GM12878 (cell line): Measurements from ENCODE around the gene ATP5F1D. TPM values are rescaled to one million over a fixed set of nuclear protein-coding genes. Genes with fewer than 3 reads are reported as not detected.

Experiments
- ATAC-seq: fragments of 200-7000 bp; cut with Tn5 transposase; 3 replicates; pipeline ENCODE4 v1.9.1; 2020; ENCODE audit warnings: mild to moderate bottlenecking, moderate library complexity
- BruUV-seq: library from RNA; stranded (reverse); fragments of 400-500 nt; replicated peaks from 2 replicates; lab custom pipeline; 2021; lab: Mats Ljungman, UMichigan
- CTCF ChIA-PET: fragments of 300-600 bp; sonication (Branson Sonifier 250); formaldehyde crosslinking; extraction: SDS; loops from one replicate; lab custom pipeline; 2021; ENCODE audit warnings: inconsistent platforms; lab: Yijun Ruan, JAX
- POLR2A ChIA-PET: fragments of 350-600 bp; formaldehyde crosslinking; extraction: SDS; loops from one replicate; lab custom pipeline; 2021; ENCODE audit warnings: inconsistent platforms; lab: Charles Lee
- RAD21 ChIA-PET: fragments of 300-600 bp; sonication (Branson Sonifier 250); formaldehyde crosslinking; loops from one replicate; lab custom pipeline; 2023; ENCODE audit warnings: antibody characterized with exemption; ENCODE audit not compliant: unreplicated experiment; lab: Charles Lee
- SMC1A ChIA-PET: fragments of 300-600 bp; sonication (Branson Sonifier 250); formaldehyde crosslinking; loops from one replicate; lab custom pipeline; 2023; ENCODE audit not compliant: unreplicated experiment, uncharacterized antibody; lab: Charles Lee
- DNase-seq: peaks from one replicate; pipeline ENCODE4 v3.0.0-alpha.2; 2011; ENCODE audit warnings: low read depth, low spot score
- FAIRE-seq: peaks from 3 replicates; lab custom pipeline; 2011; peaks lifted over from hg19 to GRCh38; lab: Jason Lieb, UNC
- H2AFZ ChIP-seq: 2 replicates; pipeline ENCODE4 v1.6.0; 2011; ENCODE audit warnings: low read depth, low read length, control low read depth; ENCODE audit not compliant: control insufficient read depth
- H3K27ac ChIP-seq: 2 replicates; pipeline ENCODE4 v1.5.1; 2011; ENCODE audit warnings: control low read depth; ENCODE audit not compliant: control insufficient read depth, insufficient read depth
- H3K27me3 ChIP-seq, 2 experiments: replicated peaks in 1 of 2; 2 replicates each; pipeline versions ENCODE4 v1.6.0 to v1.6.1; 2011; ENCODE audit warnings: low read length in 1 of 2; ENCODE audit not compliant: control insufficient read depth in 2 of 2, insufficient read depth in 2 of 2
- H3K36me3 ChIP-seq, 2 experiments: 2 replicates each; pipeline ENCODE4 v1.5.1; 2011; ENCODE audit warnings: low read length in 1 of 2; ENCODE audit not compliant: control insufficient read depth in 2 of 2, insufficient read depth in 2 of 2
- H3K4me1 ChIP-seq: 2 replicates; pipeline ENCODE4 v1.6.1; 2011; ENCODE audit warnings: mild to moderate bottlenecking, low read length, moderate library complexity, mixed read lengths; ENCODE audit not compliant: control insufficient read depth, insufficient read depth
- H3K4me2 ChIP-seq: 2 replicates; pipeline ENCODE4 v1.6.0; 2011; ENCODE audit warnings: control low read depth; ENCODE audit not compliant: control insufficient read depth, insufficient read depth
- H3K4me3 ChIP-seq: fragments of 200-600 bp; sonication (generic); 2 replicates; pipeline ENCODE4 v1.5.1; 2016
- H3K79me2 ChIP-seq: 2 replicates; pipeline ENCODE4 v1.6.0; 2011; ENCODE audit warnings: low read length; ENCODE audit not compliant: control insufficient read depth, insufficient read depth
- H3K9ac ChIP-seq: 2 replicates; pipeline ENCODE4 v1.8.0; 2011; ENCODE audit warnings: low read length, control low read depth, mixed read lengths; ENCODE audit not compliant: control insufficient read depth, insufficient read depth
- H3K9me3 ChIP-seq: replicated peaks from 3 replicates; pipeline ENCODE4 v1.5.1; 2011; ENCODE audit warnings: mild to moderate bottlenecking, low read length; ENCODE audit not compliant: control insufficient read depth, insufficient read depth
- H4K20me1 ChIP-seq: 2 replicates; pipeline ENCODE4 v1.6.0; 2011; ENCODE audit not compliant: control insufficient read depth, insufficient read depth
- ETV6 ChIP-seq, 2 experiments: fragments of 450-650 bp in 1 of 2; IDR thresholded peaks in 1 of 2; conservative IDR thresholded peaks in 1 of 2; 2 replicates each; pipeline ENCODE4 v1.6.1; 2014; ENCODE audit warnings: antibody characterized with exemption in 1 of 2, borderline replicate concordance in 1 of 2, low read depth in 1 of 2, mild to moderate bottlenecking in 1 of 2, moderate library complexity in 1 of 2
- KDM1A ChIP-seq: fragments of 200-600 bp; sonication (generic); IDR thresholded peaks from 2 replicates; pipeline ENCODE4 v1.6.1; 2016; ENCODE audit warnings: borderline replicate concordance
- PBX3 ChIP-seq: IDR thresholded peaks from 2 replicates; pipeline ENCODE4 v1.6.1; 2011; ENCODE audit warnings: mild to moderate bottlenecking, low read depth, low read length, moderate library complexity; ENCODE audit not compliant: insufficient replicate concordance
- ZBTB11 ChIP-seq: fragments of 450-650 bp; formaldehyde crosslinking; IDR thresholded peaks from 2 replicates; pipeline ENCODE4 v1.5.0; 2022; ENCODE audit warnings: mild to moderate bottlenecking, missing genetic modification characterization
- ZSCAN29 ChIP-seq: fragments of 450-650 bp; IDR thresholded peaks from 2 replicates; pipeline ENCODE4 v1.6.1; 2017; ENCODE audit warnings: mild to moderate bottlenecking, moderate library complexity
- WGBS: methylation state at CpG from one replicate; pipeline ENCODE4 v1.1.6; 2016; ENCODE audit warnings: low lambda C conversion rate; ENCODE audit not compliant: insufficient replicate concordance, insufficient coverage; ENCODE audit errors: missing lambda C conversion rate; 5-methylcytosine and 5-hydroxymethylcytosine counted together
- in situ Hi-C: fragments of 300-500 bp; cut with MboI; formaldehyde crosslinking; loops from 9 replicates; pipeline ENCODE4 v1.14.3; 2018; ENCODE audit warnings: mixed read lengths
- intact Hi-C: fragments of 100-400 bp; cut with micrococcal nuclease; formaldehyde crosslinking; loops from one replicate; pipeline ENCODE4 v1.14.2; 2022; ENCODE audit not compliant: unreplicated experiment
- polyA plus RNA-seq, 11 experiments: library from polyadenylated mRNA; depleted of rRNA in 4 of 11; unstranded in 6 of 11; stranded (reverse) in 5 of 11; fragments of >200 nt; fragmentation: Nextera tagmentation in 4 of 11; fragmentation: Illumina TruSeq in 1 of 11; extraction: Ambion mirVana in 4 of 11; extraction: Trizol in 1 of 11; gene quantifications; 1 replicate in 1 of 11; 2 replicates in 10 of 11; pipeline versions ENCODE4 v1.2.1 to v1.2.3, GENCODE V29; 2011 to 2016; ENCODE audit warnings: inconsistent platforms in 2 of 11, missing spikeins in 2 of 11, low read depth in 1 of 11
- total RNA-seq, 4 experiments: library from RNA; depleted of rRNA in 3 of 4; stranded (reverse); fragments of >200 nt in 3 of 4; fragmentation: Illumina TruSeq in 1 of 4; extraction: Trizol in 1 of 4; gene quantifications; 2 replicates each; pipeline versions ENCODE4 v1.2.1 to v1.2.3, GENCODE V29; 2013 to 2021

ATP5F1D gene
- total and polyA plus RNA-seq, 10 of the 15 experiments (the other 5 are each of a cell fraction or from before 2014, with no cell fraction given) = 7.2 to 357 (median 49.5) TPM

- in situ Hi-C loops = no loop called here
- intact Hi-C loops = no loop called here
- H3K36me3 ChIP-seq = peaks cover 7 to 12% of the 10 kb centered on the region in 2 experiments
- H3K4me3 ChIP-seq = no peak overlapping the region
- H3K9me3 ChIP-seq = no peaks in the 10 kb centered on the region
- H3K79me2 ChIP-seq = no peaks in the 10 kb centered on the region
- no peak for DNase-seq
- H3K4me1 ChIP-seq = no peaks in the 10 kb centered on the region
- 34% methylated on average over 28 of the region's 29 CpGs for WGBS
- peaks cover 7 to 8% of the 10 kb centered on the region in 2 experiments; a peak in 3 of 4 replicates for H3K27me3 ChIP-seq
- H2AFZ ChIP-seq = no peak overlapping the region
- no peaks in the 10 kb centered on the region; the same call in 1 of the 2 replicates for H4K20me1 ChIP-seq
- FAIRE-seq = no peak
- BruUV-seq = no TSS peak
- TF ChIP-seq ETV6 (conservative IDR thresholded peaks at IDR 0.05 in 1 of 2, IDR thresholded peaks at IDR 0.05 in 1 of 2; ENCODE audit: borderline replicate concordance in 1 of 2, low read depth in 1 of 2) (no peak), PBX3 (no peak), ZBTB11 (no peak), ZSCAN29 (no peak), KDM1A (no peak)
- no peak overlapping the region for H3K27ac ChIP-seq
- H3K4me2 ChIP-seq = no peak overlapping the region
- ChIA-PET SMC1A (no interaction called here), POLR2A (no interaction called here), CTCF (interaction anchor here (1.4 to 1.5 kb wide), 2 partner anchors 39 to 89 kb away, joined by 3 to 8 read pairs; no protein-coding TSS in a partner anchor), RAD21 (no interaction called here)
- H3K9ac ChIP-seq = no peak overlapping the region
- no peak for ATAC-seq
Measured at GRCh38 chr19:1283207-1283916, 41.8 kb downstream of the ATP5F1D start.
